ENCODE data around the gene ALK. TPM values are rescaled to one million over a fixed set of nuclear protein-coding genes. Genes with fewer than 3 reads are reported as not detected.

The ALK gene
- total RNA-seq, 1 donor from 2014 or later: not detected

GRCh38 chr2:29808321-29808720 lies 113.1 kb downstream of the ALK start:
- intact Hi-C loops (cut with micrococcal nuclease): no loop called here
- ATAC-seq (no peak), DNase-seq (no peak)

DNA sequence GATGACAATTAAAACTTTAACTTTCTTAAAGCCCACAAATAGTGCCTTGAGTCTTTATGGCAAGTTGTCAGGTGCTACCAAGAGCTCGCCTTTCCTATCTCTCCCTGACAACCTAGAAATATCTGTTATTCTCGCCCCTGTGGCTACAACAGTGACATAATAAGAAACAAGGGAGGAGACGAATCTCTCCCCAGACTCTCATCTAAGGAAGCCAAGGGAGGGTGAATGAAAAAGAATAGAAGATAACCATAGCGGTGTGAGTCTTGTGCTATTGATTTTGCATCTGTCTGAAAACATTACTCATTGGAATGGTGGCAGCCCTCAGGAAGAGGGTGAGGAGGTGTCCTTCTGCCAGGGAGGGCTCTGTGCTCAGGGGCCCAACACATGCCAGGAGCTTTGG lies 114.3 kb downstream of the ALK start:
- ATAC-seq (no peak), DNase-seq (no peak)
- intact Hi-C loops (cut with micrococcal nuclease): no loop called here

DNA sequence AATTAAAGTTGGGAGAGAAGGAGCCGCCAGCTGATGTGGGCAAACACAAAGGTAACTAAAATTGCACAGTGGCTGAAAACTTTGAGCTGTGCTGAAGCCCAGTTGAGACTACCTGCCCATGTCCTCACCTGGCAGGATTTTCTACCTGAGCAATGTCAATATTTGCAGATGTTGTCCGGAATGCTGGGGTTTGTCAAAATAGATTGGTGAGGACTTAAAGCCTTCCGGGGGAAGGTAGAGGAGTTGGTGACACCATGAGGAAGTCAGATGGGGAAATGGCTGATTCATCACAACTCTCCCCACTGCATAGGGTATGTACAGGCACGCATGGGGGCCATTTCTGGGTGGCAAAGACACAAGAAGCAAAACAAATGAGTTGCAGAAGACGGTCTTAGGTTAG lies 114.9 kb downstream of the ALK start:
- DNase-seq: no peak
- intact Hi-C loops (cut with micrococcal nuclease): no loop called here
- no peak for ATAC-seq

- intact Hi-C loops (cut with micrococcal nuclease): no loop called here
- DNase-seq (no peak), ATAC-seq (no peak)
Measured at GRCh38 chr2:29804671-29805070, 116.7 kb downstream of the ALK start.

- ATAC-seq (no peak), DNase-seq (no peak)
- intact Hi-C loops (cut with micrococcal nuclease): no loop called here
Measured at GRCh38 chr2:29803537-29803936, 117.8 kb downstream of the ALK start.

DNA sequence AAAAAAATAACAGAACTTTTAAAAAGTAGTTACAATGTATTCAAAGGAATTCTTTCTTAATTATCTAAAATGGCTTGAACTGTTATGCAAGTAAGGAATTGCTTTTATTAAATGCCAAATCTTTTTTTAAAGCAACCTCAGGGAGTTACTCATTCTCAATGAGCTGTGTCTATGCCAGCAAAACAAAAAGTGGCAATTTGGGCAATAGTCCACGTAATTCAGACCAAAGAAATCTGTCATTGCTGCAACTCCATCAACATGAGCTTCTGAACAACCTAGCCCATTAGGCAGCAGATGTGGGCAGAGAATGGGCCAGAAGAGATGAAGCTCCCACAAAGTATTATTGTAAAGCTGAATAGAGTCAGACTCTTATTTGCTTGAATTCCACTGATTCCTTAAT lies 118.4 kb downstream of the ALK start:
- ATAC-seq (no peak), DNase-seq (no peak)
- intact Hi-C loops (cut with micrococcal nuclease): no loop called here

DNA sequence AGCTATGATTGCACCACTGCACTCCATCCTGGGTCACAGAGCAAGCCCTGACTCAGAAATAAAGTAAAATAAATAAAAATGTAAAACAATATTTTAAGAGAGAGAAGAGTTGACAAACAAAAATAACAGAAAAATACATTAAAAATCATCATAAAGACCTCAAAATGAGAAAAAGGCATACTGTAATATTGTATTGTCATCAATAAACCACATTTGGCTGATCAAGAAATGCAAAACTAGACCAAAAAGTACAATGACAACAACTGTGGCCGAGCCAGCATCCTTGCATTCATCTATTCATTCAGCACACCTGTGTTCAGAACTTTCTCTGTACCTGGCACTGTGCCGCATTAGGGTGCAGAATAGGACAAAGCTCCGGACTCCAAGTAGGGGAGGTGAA lies 121.8 kb downstream of the ALK start:
- ATAC-seq (no peak), DNase-seq (no peak)
- intact Hi-C loops (cut with micrococcal nuclease): no loop called here

GRCh38 chr2:29797916-29798315 lies 123.5 kb downstream of the ALK start:
- intact Hi-C loops (cut with micrococcal nuclease): no loop called here
- ATAC-seq (no peak), DNase-seq (no peak)

GRCh38 chr2:29796446-29796845 lies 124.9 kb downstream of the ALK start:
- intact Hi-C loops (cut with micrococcal nuclease): no loop called here
- no peak for ATAC-seq
- DNase-seq: no peak

GRCh38 chr2:29789911-29790485 lies 131.4 kb downstream of the ALK start:
- intact Hi-C loops (cut with micrococcal nuclease): no loop called here
- DNase-seq (no peak), ATAC-seq (no peak)

DNA sequence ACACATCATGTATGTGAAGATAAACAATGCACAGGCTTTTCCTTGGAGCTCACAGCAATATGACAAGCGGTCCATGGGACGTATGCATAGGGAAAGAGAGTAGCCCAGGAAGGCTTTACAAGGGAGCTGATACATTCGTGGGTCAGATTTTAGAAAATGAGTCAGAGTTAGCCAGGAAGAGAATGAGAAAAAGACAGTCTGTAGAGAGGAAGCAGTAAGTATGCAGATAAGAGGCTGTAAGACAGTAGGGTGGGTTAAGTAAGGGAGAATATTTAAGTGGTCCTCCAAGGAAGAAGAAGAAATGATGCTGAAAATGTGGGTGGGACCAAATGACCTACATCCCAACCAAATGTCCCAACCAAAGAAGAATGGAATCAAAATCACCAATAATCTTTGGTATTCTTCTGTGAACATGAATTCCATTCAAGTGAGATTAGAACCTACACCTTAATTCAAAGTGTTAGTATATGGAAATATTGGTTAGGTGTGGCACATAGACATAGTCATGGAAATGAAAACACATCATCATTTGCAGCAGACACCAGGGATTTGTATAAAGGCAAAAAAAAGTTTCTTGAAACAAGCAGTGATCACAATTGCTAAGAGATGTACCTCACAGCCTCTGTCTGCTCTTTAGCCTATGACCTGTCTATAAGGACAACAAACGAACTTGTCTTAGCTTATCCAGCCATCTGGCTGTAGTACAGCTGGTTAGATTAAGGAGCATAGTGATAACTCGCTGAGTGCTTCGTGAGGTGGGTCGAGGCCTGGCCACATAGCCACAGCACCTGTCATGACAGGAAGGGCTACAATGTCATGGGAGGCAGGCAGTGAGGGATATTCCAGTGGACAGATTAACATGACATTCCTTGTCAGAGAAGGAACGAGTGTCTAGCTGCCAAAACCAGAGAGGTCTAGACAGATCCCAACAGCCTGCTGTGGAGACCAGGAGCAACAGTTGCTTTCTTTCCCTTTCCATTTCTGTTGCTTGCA lies 133.6 kb downstream of the ALK start:
- DNase-seq: no peak
- ATAC-seq: no peak
- intact Hi-C loops (cut with micrococcal nuclease): no loop called here

DNA sequence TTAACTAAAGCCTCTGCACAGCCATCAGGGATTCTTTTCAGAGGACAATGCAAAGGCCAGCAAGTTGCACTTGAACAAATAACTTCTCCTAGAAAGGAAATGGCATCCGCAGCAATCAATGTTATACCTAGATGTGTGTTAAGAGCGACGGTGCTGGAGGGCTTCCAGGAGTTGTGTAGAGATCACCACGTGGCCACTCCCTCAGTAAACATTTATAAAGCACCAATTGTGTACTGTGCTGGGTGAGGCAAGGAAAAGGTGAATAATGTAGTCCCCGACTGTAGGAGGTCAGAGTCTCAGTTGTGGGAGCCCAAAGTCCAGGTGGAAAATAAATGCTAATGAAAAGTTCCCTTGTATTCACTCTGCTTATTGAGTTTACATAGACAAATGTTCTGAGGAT lies 135.0 kb downstream of the ALK start:
- intact Hi-C loops (cut with micrococcal nuclease): no loop called here
- no peak for ATAC-seq
- DNase-seq: no peak

DNA sequence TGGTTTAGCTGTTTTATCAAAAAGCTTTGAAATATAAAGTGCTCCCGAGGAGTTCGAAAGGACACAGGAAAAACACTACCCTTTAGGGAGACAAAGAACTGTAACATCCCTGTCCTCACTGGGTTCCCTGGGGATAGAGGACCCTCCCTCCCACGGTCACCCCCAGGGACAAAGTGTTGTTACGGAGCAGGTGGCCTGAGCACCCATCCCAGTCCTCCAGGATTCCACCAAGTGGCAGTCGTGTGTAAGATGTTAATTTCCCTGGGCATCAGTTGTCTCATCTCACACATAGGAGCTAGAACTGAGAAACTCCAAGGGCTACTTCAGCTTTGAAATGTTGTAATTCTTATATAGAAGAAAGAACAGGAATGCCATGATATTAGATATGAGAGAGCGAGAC lies 137.7 kb downstream of the ALK start:
- intact Hi-C loops (cut with micrococcal nuclease): no loop called here
- ATAC-seq (no peak), DNase-seq (no peak)

- DNase-seq (no peak), ATAC-seq (no peak)
- intact Hi-C loops (cut with micrococcal nuclease): no loop called here
Measured at GRCh38 chr2:29782549-29783458, 138.6 kb downstream of the ALK start.

DNA sequence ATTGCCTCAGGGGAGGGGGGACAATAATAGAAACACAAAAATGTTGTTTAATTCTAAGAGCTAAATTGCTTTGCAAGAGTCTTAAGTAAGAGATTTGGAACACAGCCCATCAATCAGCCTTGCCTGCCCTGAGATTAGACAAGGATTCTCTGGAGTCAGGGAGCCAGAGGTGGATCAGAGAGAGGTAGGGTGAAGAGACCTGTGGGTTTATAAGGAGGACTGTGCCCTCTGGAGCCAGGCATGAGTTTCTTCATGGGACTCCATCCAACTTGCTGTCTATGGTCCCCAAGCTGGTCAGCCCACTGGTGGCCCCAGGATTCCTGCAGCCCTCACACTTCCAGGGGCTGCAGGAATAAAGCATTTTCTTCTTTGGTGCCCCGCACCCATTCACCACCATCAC lies 139.3 kb downstream of the ALK start:
- DNase-seq (no peak), ATAC-seq (no peak)
- intact Hi-C loops (cut with micrococcal nuclease): no loop called here

GRCh38 chr2:29780906-29781305 lies 140.5 kb downstream of the ALK start:
- no peak for ATAC-seq
- no peak for DNase-seq
- intact Hi-C loops (cut with micrococcal nuclease): no loop called here

DNA sequence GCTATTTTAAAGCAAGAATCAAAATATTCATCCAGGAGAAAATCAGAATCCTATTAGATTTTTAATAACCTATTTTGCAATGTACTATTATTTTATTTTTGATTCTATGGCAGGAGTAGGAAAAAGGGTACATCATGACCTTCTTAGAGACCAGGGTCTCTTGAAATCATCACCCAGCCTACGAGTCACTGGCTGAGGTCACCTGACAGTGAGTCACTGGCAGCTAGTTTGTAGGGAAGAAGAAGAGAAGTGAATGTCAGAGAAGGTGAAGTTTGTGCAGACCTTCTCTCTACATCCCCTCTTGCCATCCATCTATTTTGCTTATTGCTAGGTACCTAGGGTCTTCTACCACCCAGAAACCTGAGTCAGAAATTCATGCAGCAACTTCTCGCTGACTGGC lies 144.2 kb downstream of the ALK start:
- DNase-seq (no peak), ATAC-seq (no peak)
- intact Hi-C loops (cut with micrococcal nuclease): no loop called here

DNA sequence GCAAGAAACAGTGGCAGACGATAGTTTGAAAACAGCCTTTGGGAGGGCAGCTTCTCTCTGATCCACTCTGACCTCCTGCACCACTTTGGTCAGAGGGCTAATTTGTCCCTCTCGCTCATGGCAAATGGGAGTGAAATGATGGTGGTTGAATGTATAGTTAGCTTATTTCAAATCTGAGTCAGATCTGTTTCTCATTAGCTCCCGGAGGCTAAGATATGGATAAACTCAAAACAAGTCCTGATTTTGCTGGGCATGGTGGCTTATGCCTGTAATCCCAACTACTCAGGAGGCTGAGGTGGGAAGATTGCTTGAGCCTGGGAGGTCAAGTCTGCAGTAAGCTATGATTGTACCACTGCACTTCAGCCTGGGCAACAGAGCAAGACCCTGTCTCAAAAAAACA lies 145.0 kb downstream of the ALK start:
- no peak for DNase-seq
- no peak for ATAC-seq
- intact Hi-C loops (cut with micrococcal nuclease): no loop called here

DNA sequence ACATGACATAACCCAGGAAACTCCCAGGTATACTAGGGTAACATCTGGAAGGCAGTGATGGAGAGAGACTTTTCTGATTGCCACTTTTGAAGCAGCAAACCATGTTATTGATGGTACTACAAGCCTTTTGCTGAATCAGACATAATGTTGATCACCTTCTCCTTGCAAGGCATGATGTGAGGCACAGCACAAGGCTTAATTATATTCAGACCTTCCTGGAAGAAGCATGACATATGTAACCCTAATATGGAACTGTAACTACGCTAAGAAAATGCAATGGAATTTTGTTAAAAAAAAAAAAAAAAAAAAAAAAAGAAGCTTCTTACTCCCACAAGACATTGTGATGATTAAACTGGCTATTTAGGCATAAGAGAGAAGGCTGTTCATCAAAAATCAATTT lies 145.4 kb downstream of the ALK start:
- no peak for DNase-seq
- intact Hi-C loops (cut with micrococcal nuclease): no loop called here
- no peak for ATAC-seq

DNA sequence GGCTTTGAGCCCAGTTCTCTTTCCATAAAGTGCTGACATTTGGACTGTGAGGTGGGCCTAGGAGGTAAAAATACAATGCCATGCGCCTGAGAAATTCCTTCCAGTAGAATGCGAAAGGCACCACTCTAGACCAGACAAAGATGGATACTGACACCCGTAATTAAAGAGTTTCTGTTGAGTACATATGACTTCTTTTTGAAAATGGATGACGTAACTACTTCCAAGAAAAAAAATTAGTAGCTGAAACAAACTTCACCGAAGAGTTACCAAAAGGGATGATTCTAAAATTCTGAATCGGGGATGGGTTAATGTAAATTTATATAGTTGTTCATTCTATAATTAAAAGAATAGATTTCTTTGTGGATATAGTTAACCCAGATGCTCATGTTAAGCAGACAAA lies 146.8 kb downstream of the ALK start:
- DNase-seq (no peak), ATAC-seq (no peak)
- intact Hi-C loops (cut with micrococcal nuclease): no loop called here

Data from left ventricle myocardium superior (tissue), 1 donor.